ENCODE results near the gene OR4D10.
"Not testable (repeated sequence)": the region's sequence is repeated elsewhere in the genome, so short reads cannot be mapped to it uniquely, and the experiment has no call there.

Gene OR4D10

GRCh38 chr11:59445624-59446023, 27.5 kb upstream of the OR4D10 start:
- not testable (repeated sequence) for H3K4me3 ChIP-seq (ENCODE audit: low read length in 2 of 2); H3K9me3 ChIP-seq (replicated peaks in 1 of 2; ENCODE audit: control insufficient read depth in 2 of 2, insufficient read depth in 1 of 2, low read depth in 1 of 2, low read length in 2 of 2); H4K91ac ChIP-seq (ENCODE audit: low read depth, low read length, poor library complexity); H3K27me3 ChIP-seq (ENCODE audit: control insufficient read depth in 3 of 3, insufficient read depth in 3 of 3, low read depth in 1 of 3, low read length in 3 of 3); H2AK5ac ChIP-seq (ENCODE audit: low read depth, low read length); DNase-seq (ENCODE audit: low spot score); H3K4ac ChIP-seq (ENCODE audit: low read length); H2BK15ac ChIP-seq (ENCODE audit: low read length); H3K18ac ChIP-seq (ENCODE audit: low read length); H3K36me3 ChIP-seq (replicated peaks in 1 of 2; ENCODE audit: control insufficient read depth in 2 of 2, insufficient read depth in 2 of 2, low read length in 2 of 2); H2AFZ ChIP-seq (ENCODE audit: low read length); H3K14ac ChIP-seq (ENCODE audit: low read length); H3K4me2 ChIP-seq (ENCODE audit: insufficient read depth, low read length, poor library complexity, severe bottlenecking); H2BK5ac ChIP-seq (ENCODE audit: low read length); H3K27ac ChIP-seq (replicated peaks; ENCODE audit: low read length); H3K9ac ChIP-seq (ENCODE audit: low read depth, low read length, poor library complexity); H3K4me1 ChIP-seq (ENCODE audit: control insufficient read depth in 2 of 2, insufficient read depth in 1 of 2, low read depth in 1 of 2, low read length in 2 of 2); H2BK120ac ChIP-seq (ENCODE audit: low read depth, low read length); H4K8ac ChIP-seq (ENCODE audit: low read depth, low read length); H3K79me1 ChIP-seq (ENCODE audit: low read depth, low read length); H2BK12ac ChIP-seq (ENCODE audit: low read length); H3K23ac ChIP-seq (ENCODE audit: low read depth, low read length, poor library complexity)
- no CpG with 5 or more reads among the region's 1 CpG for WGBS, 2 donors (ENCODE audit: extremely low coverage in 2 of 2, insufficient read length in 2 of 2, insufficient replicate concordance in 1 of 2)

GRCh38 chr11:59448484-59448883, 24.6 kb upstream of the OR4D10 start:
- no peak overlapping the region for H3K23ac ChIP-seq (ENCODE audit: low read depth, low read length, poor library complexity)
- H3K18ac ChIP-seq (ENCODE audit: low read length) = no peak overlapping the region
- no peak overlapping the region for H2BK15ac ChIP-seq (ENCODE audit: low read length)
- H3K9me3 ChIP-seq (replicated peaks in 1 of 2; ENCODE audit: control insufficient read depth in 2 of 2, insufficient read depth in 1 of 2, low read depth in 1 of 2, low read length in 2 of 2) = peaks cover 0 to 4% of the 10 kb centered on the region in 2 donors
- H3K4me3 ChIP-seq (ENCODE audit: low read length in 2 of 2) = no peak overlapping the region
- no peak overlapping the region for H2BK12ac ChIP-seq (ENCODE audit: low read length)
- H3K4me1 ChIP-seq (ENCODE audit: control insufficient read depth in 2 of 2, insufficient read depth in 1 of 2, low read depth in 1 of 2, low read length in 2 of 2) = no peaks in the 10 kb centered on the region
- H2BK120ac ChIP-seq (ENCODE audit: low read depth, low read length) = no peak overlapping the region
- H3K4me2 ChIP-seq (ENCODE audit: insufficient read depth, low read length, poor library complexity, severe bottlenecking) = no peak overlapping the region
- H4K91ac ChIP-seq (ENCODE audit: low read depth, low read length, poor library complexity) = no peak overlapping the region
- no peak overlapping the region for H3K14ac ChIP-seq (ENCODE audit: low read length)
- no peak overlapping the region for H2AK5ac ChIP-seq (ENCODE audit: low read depth, low read length)
- no peaks in the 10 kb centered on the region for H3K79me1 ChIP-seq (ENCODE audit: low read depth, low read length)
- peaks cover 0 to under 1% (median 0%) of the 10 kb centered on the region in 3 experiments for H3K27me3 ChIP-seq (ENCODE audit: control insufficient read depth in 3 of 3, insufficient read depth in 3 of 3, low read depth in 1 of 3, low read length in 3 of 3)
- no peak overlapping the region for H3K9ac ChIP-seq (ENCODE audit: low read depth, low read length, poor library complexity)
- WGBS, 2 donors (ENCODE audit: extremely low coverage in 2 of 2, insufficient read length in 2 of 2, insufficient replicate concordance in 1 of 2) = no CpG with 5 or more reads among the region's 2 CpGs
- H3K4ac ChIP-seq (ENCODE audit: low read length) = no peak overlapping the region
- no peak overlapping the region for H3K27ac ChIP-seq (replicated peaks; ENCODE audit: low read length)
- no peaks in the 10 kb centered on the region for H3K36me3 ChIP-seq (replicated peaks in 1 of 2; ENCODE audit: control insufficient read depth in 2 of 2, insufficient read depth in 2 of 2, low read length in 2 of 2)
- no peak overlapping the region for H4K8ac ChIP-seq (ENCODE audit: low read depth, low read length)
- no peak overlapping the region for H2AFZ ChIP-seq (ENCODE audit: low read length)
- H2BK5ac ChIP-seq (ENCODE audit: low read length) = no peak overlapping the region
- DNase-seq (ENCODE audit: low spot score) = no peak

- DNase-seq (ENCODE audit: low spot score) = no peak
- no peak within 1 kb of the TSS for H2BK5ac ChIP-seq (ENCODE audit: low read length)
- H3K4me2 ChIP-seq (ENCODE audit: insufficient read depth, low read length, poor library complexity, severe bottlenecking) = no peak within 1 kb of the TSS
- H4K91ac ChIP-seq (ENCODE audit: low read depth, low read length, poor library complexity) = no peak within 1 kb of the TSS
- no peaks in the 10 kb centered on the region for H3K4me1 ChIP-seq (ENCODE audit: control insufficient read depth in 2 of 2, insufficient read depth in 1 of 2, low read depth in 1 of 2, low read length in 2 of 2)
- no peak within 1 kb of the TSS for H3K4me3 ChIP-seq (ENCODE audit: low read length in 2 of 2)
- no peak within 1 kb of the TSS for H2BK120ac ChIP-seq (ENCODE audit: low read depth, low read length)
- H2BK12ac ChIP-seq (ENCODE audit: low read length) = no peak within 1 kb of the TSS
- no peak within 1 kb of the TSS for H3K18ac ChIP-seq (ENCODE audit: low read length)
- H3K9ac ChIP-seq (ENCODE audit: low read depth, low read length, poor library complexity) = no peak within 1 kb of the TSS
- no peak within 1 kb of the TSS for H2AFZ ChIP-seq (ENCODE audit: low read length)
- H3K36me3 ChIP-seq (replicated peaks in 1 of 2; ENCODE audit: control insufficient read depth in 2 of 2, insufficient read depth in 2 of 2, low read length in 2 of 2) = no peaks in the 10 kb centered on the region
- H2BK15ac ChIP-seq (ENCODE audit: low read length) = no peak within 1 kb of the TSS
- no peak within 1 kb of the TSS for H2AK5ac ChIP-seq (ENCODE audit: low read depth, low read length)
- H3K14ac ChIP-seq (ENCODE audit: low read length) = no peak within 1 kb of the TSS
- no peak within 1 kb of the TSS for H3K23ac ChIP-seq (ENCODE audit: low read depth, low read length, poor library complexity)
- no peak within 1 kb of the TSS for H3K27ac ChIP-seq (replicated peaks; ENCODE audit: low read length)
- no peaks in the 10 kb centered on the region for H3K79me1 ChIP-seq (ENCODE audit: low read depth, low read length)
- H3K9me3 ChIP-seq (replicated peaks in 1 of 2; ENCODE audit: control insufficient read depth in 2 of 2, insufficient read depth in 1 of 2, low read depth in 1 of 2, low read length in 2 of 2) = no peaks in the 10 kb centered on the region
- no peak within 1 kb of the TSS for H4K8ac ChIP-seq (ENCODE audit: low read depth, low read length)
- no peak within 1 kb of the TSS for H3K4ac ChIP-seq (ENCODE audit: low read length)
- WGBS, 2 donors (ENCODE audit: extremely low coverage in 2 of 2, insufficient read length in 2 of 2, insufficient replicate concordance in 1 of 2) = no CpG with 5 or more reads among the region's 2 CpGs
- peaks cover 0 to 13% (median 0%) of the 10 kb centered on the region in 3 experiments for H3K27me3 ChIP-seq (ENCODE audit: control insufficient read depth in 3 of 3, insufficient read depth in 3 of 3, low read depth in 1 of 3, low read length in 3 of 3)
Measured at GRCh38 chr11:59456661-59457060, 16.5 kb upstream of the OR4D10 start, which contains the start of gene OR4D6. TSS of gene OR4D6 (plus strand) at chr11:59456961. CDS start at chr11:59456961, 0 bp downstream.

- Histone ChIP-seq H3K4me2 (ENCODE audit: insufficient read depth, low read length, poor library complexity, severe bottlenecking) (no peak overlapping the region), H2AK5ac (ENCODE audit: low read depth, low read length) (no peak overlapping the region), H3K36me3 (replicated peaks in 1 of 2; ENCODE audit: control insufficient read depth in 2 of 2, insufficient read depth in 2 of 2, low read length in 2 of 2) (no peaks in the 10 kb centered on the region), H3K79me1 (ENCODE audit: low read depth, low read length) (no peaks in the 10 kb centered on the region), H3K18ac (ENCODE audit: low read length) (no peak overlapping the region), H2AFZ (ENCODE audit: low read length) (no peak overlapping the region), H3K4ac (ENCODE audit: low read length) (no peak overlapping the region), H3K4me1 (ENCODE audit: control insufficient read depth in 2 of 2, insufficient read depth in 1 of 2, low read depth in 1 of 2, low read length in 2 of 2) (peaks cover 0 to 2% of the 10 kb centered on the region in 2 donors), H3K27me3 (ENCODE audit: control insufficient read depth in 3 of 3, insufficient read depth in 3 of 3, low read depth in 1 of 3, low read length in 3 of 3) (peaks cover 0 to 13% (median 0%) of the 10 kb centered on the region in 3 experiments), H3K27ac (replicated peaks; ENCODE audit: low read length) (no peak overlapping the region), H3K14ac (ENCODE audit: low read length) (no peak overlapping the region), H4K8ac (ENCODE audit: low read depth, low read length) (no peak overlapping the region), H2BK120ac (ENCODE audit: low read depth, low read length) (no peak overlapping the region), H3K9me3 (replicated peaks in 1 of 2; ENCODE audit: control insufficient read depth in 2 of 2, insufficient read depth in 1 of 2, low read depth in 1 of 2, low read length in 2 of 2) (no peaks in the 10 kb centered on the region), H4K91ac (ENCODE audit: low read depth, low read length, poor library complexity) (no peak overlapping the region), H2BK5ac (ENCODE audit: low read length) (no peak overlapping the region), H2BK12ac (ENCODE audit: low read length) (no peak overlapping the region), H3K9ac (ENCODE audit: low read depth, low read length, poor library complexity) (no peak overlapping the region), H3K23ac (ENCODE audit: low read depth, low read length, poor library complexity) (no peak overlapping the region), H3K4me3 (ENCODE audit: low read length in 2 of 2) (no peak overlapping the region), H2BK15ac (ENCODE audit: low read length) (no peak overlapping the region)
- WGBS, 2 donors (ENCODE audit: extremely low coverage in 2 of 2, insufficient read length in 2 of 2, insufficient replicate concordance in 1 of 2) = no CpG with 5 or more reads among the region's 3 CpGs
- no peak for DNase-seq (ENCODE audit: low spot score)
Measured at GRCh38 chr11:59459916-59460315, 13.2 kb upstream of the OR4D10 start.

Data from neuronal stem cell (in vitro differentiated cells).